Adipocyte (in vitro differentiated cells): ENCODE data around the gene SVEP1.

Experiments
- DNase-seq: peaks from one replicate; pipeline ENCODE4 v3.0.0-alpha.2; 2015; ENCODE audit warnings: low read depth
- H3K27me3 ChIP-seq: replicated peaks from 2 replicates; pipeline ENCODE4 v1.7.0; 2013; ENCODE audit warnings: mild to moderate bottlenecking, low read length, moderate library complexity; ENCODE audit not compliant: control insufficient read depth, insufficient read depth
- H3K36me3 ChIP-seq: 2 replicates; pipeline ENCODE4 v1.7.0; 2013; ENCODE audit warnings: low read length, mild to moderate bottlenecking, moderate library complexity; ENCODE audit not compliant: control insufficient read depth, insufficient read depth, severe bottlenecking
- H3K4me1 ChIP-seq: 2 replicates; pipeline ENCODE4 v1.7.0; 2013; ENCODE audit warnings: mild to moderate bottlenecking, low read length, moderate library complexity; ENCODE audit not compliant: control insufficient read depth, insufficient read depth
- H3K4me3 ChIP-seq: 2 replicates; pipeline ENCODE4 v1.7.0; 2013; ENCODE audit warnings: mild to moderate bottlenecking, low read length, moderate library complexity
- H3K9ac ChIP-seq: 2 replicates; pipeline ENCODE4 v1.7.0; 2013; ENCODE audit warnings: mild to moderate bottlenecking, low read length, moderate library complexity
- H3K9me3 ChIP-seq: 2 replicates; pipeline ENCODE4 v1.7.0; 2013; ENCODE audit warnings: mild to moderate bottlenecking, low read length, moderate library complexity; ENCODE audit not compliant: control insufficient read depth

Gene SVEP1

DNA sequence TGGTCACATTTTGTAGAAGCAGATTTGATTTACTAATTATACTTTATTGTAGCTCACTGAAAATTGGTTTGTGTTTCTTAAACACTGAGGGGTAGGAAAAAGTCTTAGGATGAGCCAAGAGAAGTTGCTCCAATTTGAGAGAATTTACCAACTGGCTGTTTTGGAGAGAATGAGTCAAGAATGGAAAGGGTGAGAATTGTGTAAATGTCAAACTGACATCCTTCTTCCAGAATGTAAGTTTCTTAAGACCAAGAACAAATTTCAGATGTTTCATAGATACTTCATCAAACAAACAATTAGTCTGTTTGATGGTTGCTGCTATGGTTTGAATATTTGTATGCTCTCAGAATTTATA, 135.7 kb downstream of the SVEP1 start:
- Histone ChIP-seq H3K36me3 (peaks cover 82% of the 10 kb centered on the region), H3K27me3 (no peaks in the 10 kb centered on the region), H3K9me3 (peaks cover 20% of the 10 kb centered on the region), H3K4me3 (peak overlapping the region; percentile 44), H3K9ac (peak overlapping the region; percentile 80), H3K4me1 (peaks cover 57% of the 10 kb centered on the region)
- peak; percentile 81 for DNase-seq

DNA sequence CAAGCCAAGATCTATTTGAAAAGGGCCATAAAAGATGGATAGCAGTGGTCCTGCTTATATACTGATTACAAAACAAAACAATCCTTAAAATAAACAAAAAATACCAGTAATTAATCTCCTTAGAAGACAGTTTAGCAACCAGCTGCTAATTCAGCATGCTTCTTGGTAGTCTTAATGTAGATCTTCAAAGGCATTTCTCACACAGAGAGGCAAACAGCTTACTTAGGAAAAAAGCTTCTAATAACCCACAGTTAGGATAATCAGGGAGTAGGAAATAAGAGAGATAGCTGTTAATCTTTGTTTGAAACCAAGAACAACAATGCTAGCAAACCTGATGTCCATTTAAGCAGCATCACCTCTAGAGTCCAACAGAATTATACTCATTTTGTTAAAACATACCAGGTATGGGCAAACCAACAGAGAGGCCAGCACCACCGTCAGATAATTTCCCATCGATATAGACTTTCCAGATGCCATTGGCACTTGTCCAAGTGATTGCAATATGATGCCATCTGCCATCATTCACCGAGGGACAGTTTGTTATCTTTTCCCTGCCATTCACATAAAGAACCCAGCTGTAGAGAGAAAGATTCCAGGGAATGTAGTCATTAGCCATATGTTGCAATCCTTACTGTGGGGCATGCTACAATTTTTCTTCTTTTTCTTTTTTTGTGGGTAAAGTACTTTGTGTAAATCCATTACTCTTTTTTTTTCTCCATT, 136.2 kb downstream of the SVEP1 start:
- H3K4me1 ChIP-seq = peaks cover 57% of the 10 kb centered on the region
- no peaks in the 10 kb centered on the region for H3K27me3 ChIP-seq
- peak overlapping the region; percentile 44 for H3K4me3 ChIP-seq
- peak; percentile 88 for DNase-seq
- H3K9ac ChIP-seq = peak overlapping the region; percentile 80
- H3K9me3 ChIP-seq = peaks cover 20% of the 10 kb centered on the region
- H3K36me3 ChIP-seq = peaks cover 82% of the 10 kb centered on the region

DNA sequence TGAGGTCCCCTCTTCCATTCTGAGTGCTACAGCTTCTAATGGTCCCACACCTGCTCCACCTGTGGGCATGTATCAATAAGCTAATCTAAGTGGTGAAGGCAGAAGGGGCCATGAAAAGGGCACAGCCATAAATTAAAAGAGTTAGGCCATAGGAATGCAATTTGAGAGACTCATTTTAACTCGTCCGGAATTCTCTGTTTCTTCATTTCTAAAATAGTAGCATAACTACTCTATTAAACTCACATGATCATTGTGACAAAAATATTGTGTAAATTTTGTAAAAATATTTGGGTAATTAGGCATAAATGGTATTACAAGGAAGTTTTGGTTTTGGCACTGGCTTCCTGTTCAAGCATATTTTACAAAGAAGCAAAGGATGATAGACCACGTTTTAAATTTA, 138.7 kb downstream of the SVEP1 start:
- H3K4me1 ChIP-seq = peaks cover 57% of the 10 kb centered on the region
- DNase-seq = no peak
- no peaks in the 10 kb centered on the region for H3K27me3 ChIP-seq
- peaks cover 71% of the 10 kb centered on the region for H3K36me3 ChIP-seq
- no peak overlapping the region for H3K4me3 ChIP-seq
- H3K9me3 ChIP-seq = peaks cover 4% of the 10 kb centered on the region
- peak overlapping the region; percentile 10 for H3K9ac ChIP-seq

GRCh38 chr9:110440172-110440571, 139.4 kb downstream of the SVEP1 start:
- Histone ChIP-seq H3K36me3 (peaks cover 71% of the 10 kb centered on the region), H3K9me3 (no peaks in the 10 kb centered on the region), H3K4me3 (no peak overlapping the region), H3K27me3 (no peaks in the 10 kb centered on the region), H3K4me1 (peaks cover 50% of the 10 kb centered on the region), H3K9ac (peak overlapping the region; percentile 10)
- DNase-seq = peak; percentile 65

GRCh38 chr9:110432253-110432652, 147.3 kb downstream of the SVEP1 start:
- H3K4me3 ChIP-seq = no peak overlapping the region
- H3K9me3 ChIP-seq = no peaks in the 10 kb centered on the region
- no peaks in the 10 kb centered on the region for H3K27me3 ChIP-seq
- H3K9ac ChIP-seq = no peak overlapping the region
- peaks cover 24% of the 10 kb centered on the region for H3K4me1 ChIP-seq
- H3K36me3 ChIP-seq = peaks cover 95% of the 10 kb centered on the region
- DNase-seq = peak; percentile 29

DNA sequence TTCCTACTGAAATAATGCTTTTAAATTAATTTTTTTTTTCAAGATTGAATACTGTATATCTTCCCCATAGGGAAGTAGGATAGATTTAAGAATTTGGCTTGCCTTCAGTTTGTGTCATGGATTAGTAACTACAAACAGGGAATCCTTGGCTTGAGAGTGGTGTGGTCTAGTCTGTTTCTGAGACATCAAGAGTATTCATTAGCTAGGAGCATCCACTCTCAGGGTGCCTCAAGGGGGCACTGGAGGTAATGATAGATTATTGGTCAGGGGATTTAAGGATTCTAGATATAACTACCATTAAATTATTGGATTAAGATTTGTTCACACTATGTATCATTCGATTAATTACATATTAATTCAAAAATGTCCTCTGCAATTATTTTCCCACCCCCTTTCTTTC, 150.1 kb downstream of the SVEP1 start:
- Histone ChIP-seq H3K4me1 (peaks cover 24% of the 10 kb centered on the region), H3K4me3 (no peak overlapping the region), H3K27me3 (no peaks in the 10 kb centered on the region), H3K36me3 (peaks cover 100% of the 10 kb centered on the region), H3K9me3 (no peaks in the 10 kb centered on the region), H3K9ac (no peak overlapping the region)
- DNase-seq = no peak

- no peak overlapping the region for H3K9ac ChIP-seq
- no peaks in the 10 kb centered on the region for H3K27me3 ChIP-seq
- H3K9me3 ChIP-seq = no peaks in the 10 kb centered on the region
- peak; percentile 58 for DNase-seq
- H3K4me1 ChIP-seq = peaks cover 11% of the 10 kb centered on the region
- peaks cover 95% of the 10 kb centered on the region for H3K36me3 ChIP-seq
- no peak overlapping the region for H3K4me3 ChIP-seq
Measured at GRCh38 chr9:110427497-110428104, 151.9 kb downstream of the SVEP1 start.

- H3K9me3 ChIP-seq = no peaks in the 10 kb centered on the region
Measured at GRCh38 chr9:110426052-110426709, 153.4 kb downstream of the SVEP1 start.

DNA sequence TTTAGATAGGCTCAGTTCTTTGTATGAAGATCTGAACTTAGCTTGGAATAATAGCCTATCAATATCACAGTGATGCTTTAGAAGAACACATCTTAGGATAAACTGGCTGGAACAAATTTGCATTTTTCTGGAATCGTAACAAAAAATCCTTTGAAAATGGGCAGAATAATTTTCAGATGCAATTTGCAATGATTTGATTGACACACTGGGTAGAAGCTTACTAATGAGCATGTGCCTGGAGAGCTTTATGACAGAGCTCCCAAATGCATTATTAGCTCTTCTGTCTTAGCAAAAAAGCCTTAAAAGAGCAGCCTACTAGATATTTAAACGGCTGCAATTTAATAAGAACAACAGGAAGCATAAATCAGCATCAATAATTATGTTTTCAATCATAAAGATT, 165.1 kb downstream of the SVEP1 start:
- H3K27me3 ChIP-seq = no peaks in the 10 kb centered on the region
- H3K4me3 ChIP-seq = no peak overlapping the region
- no peak for DNase-seq

More at GRCh38 chr9:110426052-110426709, 153.4 kb downstream of the SVEP1 start:
- peak; percentile 47 for DNase-seq
- no peak overlapping the region for H3K4me3 ChIP-seq
- H3K27me3 ChIP-seq = no peaks in the 10 kb centered on the region
- no peaks in the 10 kb centered on the region for H3K4me1 ChIP-seq
- peaks cover 81% of the 10 kb centered on the region for H3K36me3 ChIP-seq
- no peak overlapping the region for H3K9ac ChIP-seq

DNA sequence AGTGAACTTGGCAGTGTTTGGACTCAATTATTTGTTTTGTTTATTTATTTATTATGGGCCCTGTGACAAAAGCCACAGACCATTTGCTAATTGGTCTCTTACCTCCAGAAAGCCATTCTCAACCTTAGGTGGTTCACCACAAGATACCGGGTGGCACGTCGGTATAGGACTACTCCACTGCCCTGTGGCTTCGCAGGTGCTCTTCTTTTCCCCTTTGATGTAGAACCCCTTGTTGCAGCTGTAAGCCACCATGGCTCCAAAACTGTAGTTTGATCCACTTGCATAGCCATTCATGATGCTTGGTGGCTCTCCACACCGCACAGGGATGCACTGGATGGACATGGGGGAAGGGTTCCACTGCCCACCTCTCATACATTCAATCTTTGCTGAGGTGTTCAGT, 168.6 kb downstream of the SVEP1 start:
- H3K4me1 ChIP-seq = no peaks in the 10 kb centered on the region
- H3K27me3 ChIP-seq = no peaks in the 10 kb centered on the region
- H3K9me3 ChIP-seq = no peaks in the 10 kb centered on the region
- DNase-seq = no peak
- peaks cover 88% of the 10 kb centered on the region for H3K36me3 ChIP-seq
- no peak overlapping the region for H3K4me3 ChIP-seq
- H3K9ac ChIP-seq = no peak overlapping the region

More for the DNA sequence above, 165.1 kb downstream of the SVEP1 start:
- H3K36me3 ChIP-seq = peaks cover 62% of the 10 kb centered on the region
- H3K9ac ChIP-seq = no peak overlapping the region
- H3K9me3 ChIP-seq = no peaks in the 10 kb centered on the region
- H3K4me1 ChIP-seq = no peaks in the 10 kb centered on the region

- Histone ChIP-seq H3K27me3 (no peaks in the 10 kb centered on the region), H3K4me1 (no peaks in the 10 kb centered on the region), H3K9me3 (no peaks in the 10 kb centered on the region), H3K9ac (no peak overlapping the region), H3K36me3 (peaks cover 88% of the 10 kb centered on the region), H3K4me3 (no peak overlapping the region)
- no peak for DNase-seq
Measured at GRCh38 chr9:110408598-110408997, 170.9 kb downstream of the SVEP1 start.
